AG04449 (cell line): ENCODE results near the gene CMTR2.

Experiments
- CTCF ChIA-PET: fragments of 350-600 bp; formaldehyde crosslinking; extraction: SDS; loops from one replicate; lab custom pipeline; 2021; ENCODE audit warnings: antibody characterized with exemption; lab: Yijun Ruan, JAX
- POLR2A ChIA-PET: fragments of 400-600, 350-600 bp; formaldehyde crosslinking; extraction: SDS; loops from one replicate; lab custom pipeline; 2020; ENCODE audit warnings: antibody characterized with exemption, inconsistent platforms; lab: Yijun Ruan, JAX
- DNase-seq: peaks from one replicate; pipeline ENCODE4 v3.0.0-alpha.2; 2010; ENCODE audit warnings: low read depth, low spot score
- H3K4me3 ChIP-seq: 2 replicates; pipeline ENCODE4 v1.5.1; 2011; ENCODE audit warnings: low read depth, mild to moderate bottlenecking, control low read depth, low read length
- CTCF ChIP-seq: IDR thresholded peaks from one replicate; pipeline ENCODE4 v1.5.1; 2011; ENCODE audit warnings: mild to moderate bottlenecking, moderate library complexity, low read length, control low read depth, inconsistent platforms; ENCODE audit not compliant: insufficient read depth; ENCODE audit errors: missing control alignments

The CMTR2 gene

GRCh38 chr16:71244521-71244920 lies 44.7 kb downstream of the CMTR2 start:
- TF ChIP-seq CTCF = no peak
- no peak overlapping the region for H3K4me3 ChIP-seq
- POLR2A ChIA-PET = no interaction called here
- CTCF ChIA-PET = no interaction called here
- DNase-seq = no peak

GRCh38 chr16:71242601-71243000 lies 46.6 kb downstream of the CMTR2 start:
- H3K4me3 ChIP-seq = no peak overlapping the region
- POLR2A ChIA-PET = no interaction called here
- CTCF ChIA-PET = no interaction called here
- no peak for DNase-seq
- no peak for TF ChIP-seq CTCF

- no peak overlapping the region for H3K4me3 ChIP-seq
- TF ChIP-seq CTCF = no peak
- ChIA-PET POLR2A (no interaction called here), CTCF (no interaction called here)
- no peak for DNase-seq
Observed at GRCh38 chr16:71242036-71242435, 47.2 kb downstream of the CMTR2 start.
